SK-N-SH treated with all-trans-retinoic acid at 6 μM for 48 hours (cell line): Measurements from ENCODE around the gene SLC29A3.

ENCODE experiments used
- ATAC-seq: fragments of 200-7000 bp; cut with Tn5 transposase; 3 replicates; pipeline ENCODE4 v1.9.1; 2020; ENCODE audit warnings: mild to moderate bottlenecking, moderate library complexity
- ARNTL ChIP-seq: fragments of 450-650 bp; formaldehyde crosslinking; IDR thresholded peaks from 2 replicates; pipeline ENCODE4 v1.5.0; 2020; ENCODE audit warnings: low read depth, mild to moderate bottlenecking, moderate library complexity, borderline replicate concordance
- BACH2 ChIP-seq: fragments of 250-450 bp; sonication (Bioruptor Pico); IDR thresholded peaks from 2 replicates; pipeline ENCODE4 v1.9.0; 2021; ENCODE audit warnings: mild to moderate bottlenecking, borderline replicate concordance
- CSDC2 ChIP-seq: fragments of 250-450 bp; sonication (Bioruptor Pico); IDR thresholded peaks from 2 replicates; pipeline ENCODE4 v1.5.0; 2020; ENCODE audit warnings: mild to moderate bottlenecking, moderate library complexity
- ESRRG ChIP-seq: fragments of 250-450 bp; sonication (Bioruptor Pico); IDR thresholded peaks from 2 replicates; pipeline ENCODE4 v1.6.1; 2021; ENCODE audit warnings: mild to moderate bottlenecking
- GLIS3 ChIP-seq: fragments of 250-450 bp; sonication (Bioruptor Pico); IDR thresholded peaks from 2 replicates; pipeline ENCODE4 v1.5.0; 2020; ENCODE audit warnings: mild to moderate bottlenecking, moderate library complexity
- ISL1 ChIP-seq: fragments of 250-450 bp; sonication (Bioruptor Pico); IDR thresholded peaks from 2 replicates; pipeline ENCODE4 v2.1.2; 2022; ENCODE audit warnings: mild to moderate bottlenecking, moderate library complexity
- OSR1 ChIP-seq: fragments of 250-450 bp; sonication (Bioruptor Pico); IDR thresholded peaks from 2 replicates; pipeline ENCODE4 v1.8.0; 2022; ENCODE audit warnings: moderate library complexity, mild to moderate bottlenecking, inconsistent platforms
- PPARA ChIP-seq: fragments of 250-450 bp; sonication (Bioruptor Pico); IDR thresholded peaks from 2 replicates; pipeline ENCODE4 v1.5.0; 2020; ENCODE audit warnings: mild to moderate bottlenecking, borderline replicate concordance
- RARB ChIP-seq: fragments of 250-450 bp; sonication (Bioruptor Pico); IDR thresholded peaks from 2 replicates; pipeline ENCODE4 v1.8.0; 2021; ENCODE audit warnings: mild to moderate bottlenecking, moderate library complexity
- SNAI2 ChIP-seq: fragments of 250-450 bp; sonication (Bioruptor Pico); IDR thresholded peaks from 2 replicates; pipeline ENCODE4 v1.5.0; 2020; ENCODE audit warnings: mild to moderate bottlenecking, moderate library complexity
- TCF4 ChIP-seq: fragments of 250-450 bp; sonication (Bioruptor Pico); IDR thresholded peaks from 2 replicates; pipeline ENCODE4 v1.8.0; 2021; ENCODE audit warnings: mild to moderate bottlenecking, moderate library complexity, borderline replicate concordance
- TSHZ2 ChIP-seq: fragments of 250-450 bp; sonication (Bioruptor Pico); IDR thresholded peaks from 2 replicates; pipeline ENCODE4 v1.5.0; 2020; ENCODE audit warnings: mild to moderate bottlenecking, moderate library complexity
- ZC3H10 ChIP-seq: fragments of 250-450 bp; sonication (Bioruptor Pico); IDR thresholded peaks from 2 replicates; pipeline ENCODE4 v1.5.1; 2021; ENCODE audit warnings: mild to moderate bottlenecking, moderate library complexity
- ZFP3 ChIP-seq: fragments of 250-450 bp; sonication (Bioruptor Pico); IDR thresholded peaks from 2 replicates; pipeline ENCODE4 v1.5.0; 2020; ENCODE audit warnings: mild to moderate bottlenecking, moderate library complexity
- ZNF565 ChIP-seq: fragments of 450-650 bp; formaldehyde crosslinking; conservative IDR thresholded peaks from 2 replicates; pipeline ENCODE4 v1.5.0; 2020; ENCODE audit warnings: low read depth, mild to moderate bottlenecking, moderate library complexity
- ZNF8 ChIP-seq: fragments of 450-650 bp; formaldehyde crosslinking; IDR thresholded peaks from 2 replicates; pipeline ENCODE4 v1.5.0; 2020; ENCODE audit warnings: mild to moderate bottlenecking, moderate library complexity
- TF ChIP-seq, protein P1 (sequence below): fragments of 250-450 bp; sonication (Bioruptor Pico); IDR thresholded peaks from 2 replicates; pipeline ENCODE4 v1.5.1; 2020; ENCODE audit warnings: low read depth, mild to moderate bottlenecking, moderate library complexity
- TF ChIP-seq, protein P2 (sequence below): fragments of 250-450 bp; sonication (Bioruptor Pico); IDR thresholded peaks from 2 replicates; pipeline ENCODE4 v1.5.1; 2021; ENCODE audit warnings: mild to moderate bottlenecking, moderate library complexity

SLC29A3 gene

GRCh38 chr10:71392292-71392691, 73.2 kb downstream of the SLC29A3 start:
- ATAC-seq = no peak
- TF ChIP-seq ARNTL (CRISPR knock-in tag) (no peak), ZNF8 (no peak), CSDC2 (no peak), RARB (CRISPR knock-in tag) (no peak), ZFP3 (CRISPR knock-in tag) (no peak), TSHZ2 (CRISPR knock-in tag) (no peak), BACH2 (CRISPR knock-in tag) (no peak), OSR1 (CRISPR knock-in tag) (no peak)
- TF ChIP-seq, protein P1, sequence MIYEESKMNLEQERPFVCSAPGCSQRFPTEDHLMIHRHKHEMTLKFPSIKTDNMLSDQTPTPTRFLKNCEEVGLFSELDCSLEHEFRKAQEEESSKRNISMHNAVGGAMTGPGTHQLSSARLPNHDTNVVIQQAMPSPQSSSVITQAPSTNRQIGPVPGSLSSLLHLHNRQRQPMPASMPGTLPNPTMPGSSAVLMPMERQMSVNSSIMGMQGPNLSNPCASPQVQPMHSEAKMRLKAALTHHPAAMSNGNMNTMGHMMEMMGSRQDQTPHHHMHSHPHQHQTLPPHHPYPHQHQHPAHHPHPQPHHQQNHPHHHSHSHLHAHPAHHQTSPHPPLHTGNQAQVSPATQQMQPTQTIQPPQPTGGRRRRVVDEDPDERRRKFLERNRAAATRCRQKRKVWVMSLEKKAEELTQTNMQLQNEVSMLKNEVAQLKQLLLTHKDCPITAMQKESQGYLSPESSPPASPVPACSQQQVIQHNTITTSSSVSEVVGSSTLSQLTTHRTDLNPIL (CRISPR knock-in tag) = no peak
- TF ChIP-seq, protein P2, sequence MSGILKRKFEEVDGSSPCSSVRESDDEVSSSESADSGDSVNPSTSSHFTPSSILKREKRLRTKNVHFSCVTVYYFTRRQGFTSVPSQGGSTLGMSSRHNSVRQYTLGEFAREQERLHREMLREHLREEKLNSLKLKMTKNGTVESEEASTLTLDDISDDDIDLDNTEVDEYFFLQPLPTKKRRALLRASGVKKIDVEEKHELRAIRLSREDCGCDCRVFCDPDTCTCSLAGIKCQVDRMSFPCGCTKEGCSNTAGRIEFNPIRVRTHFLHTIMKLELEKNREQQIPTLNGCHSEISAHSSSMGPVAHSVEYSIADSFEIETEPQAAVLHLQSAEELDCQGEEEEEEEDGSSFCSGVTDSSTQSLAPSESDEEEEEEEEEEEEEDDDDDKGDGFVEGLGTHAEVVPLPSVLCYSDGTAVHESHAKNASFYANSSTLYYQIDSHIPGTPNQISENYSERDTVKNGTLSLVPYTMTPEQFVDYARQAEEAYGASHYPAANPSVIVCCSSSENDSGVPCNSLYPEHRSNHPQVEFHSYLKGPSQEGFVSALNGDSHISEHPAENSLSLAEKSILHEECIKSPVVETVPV (CRISPR knock-in tag) = no peak

GRCh38 chr10:71392791-71393781, 74.0 kb downstream of the SLC29A3 start:
- TF ChIP-seq ESRRG (CRISPR knock-in tag) (no peak), SNAI2 (CRISPR knock-in tag) (no peak), ZC3H10 (CRISPR knock-in tag) (no peak), OSR1 (CRISPR knock-in tag) (no peak), PPARA (CRISPR knock-in tag) (no peak), ZNF565 (CRISPR knock-in tag) (no peak), ISL1 (CRISPR knock-in tag) (no peak), TCF4 (CRISPR knock-in tag) (no peak)
- TF ChIP-seq, protein P1 (CRISPR knock-in tag) = no peak
- no peak for ATAC-seq

GRCh38 chr10:71393841-71394475, 74.9 kb downstream of the SLC29A3 start:
- ATAC-seq = no peak
- TF ChIP-seq BACH2 (CRISPR knock-in tag) = no peak
- no peak for TF ChIP-seq PPARA (CRISPR knock-in tag)
- TF ChIP-seq TSHZ2 (CRISPR knock-in tag) = no peak
- TF ChIP-seq ZC3H10 (CRISPR knock-in tag) = no peak
- TF ChIP-seq ARNTL (CRISPR knock-in tag) = no peak
- TF ChIP-seq ISL1 (CRISPR knock-in tag) = no peak
- TF ChIP-seq SNAI2 (CRISPR knock-in tag) = no peak
- TF ChIP-seq GLIS3 (CRISPR knock-in tag) = no peak
